ENCODE measurements around the gene OVCA2.
A peak's percentile ranks its signal among the peaks of the same experiment; 100 is the strongest.

The OVCA2 gene

GRCh38 chr17:2050300-2051060 is 8.7 kb downstream of the OVCA2 start:
- H3K4me1 ChIP-seq (ENCODE audit: insufficient read depth, low read length): 0 out of 2 replicates have a peak, but pooled peaks cover 3% of the 10 kb centered on the region
- no peaks in the 10 kb centered on the region for H3K9me3 ChIP-seq (ENCODE audit: insufficient read depth, low read depth, low read length)
- peak overlapping the region; percentile 40 for H3K4me3 ChIP-seq (ENCODE audit: low read length)
- no peak overlapping the region for H3K9ac ChIP-seq (ENCODE audit: low read depth, low read length)
- H3K27me3 ChIP-seq (ENCODE audit: insufficient read depth, low read length): peaks cover 76% of the 10 kb centered on the region
- H3K36me3 ChIP-seq (ENCODE audit: insufficient read depth, low read length): no peaks in the 10 kb centered on the region
- 2% methylated on average over 88 of the region's 88 CpGs for WGBS
- H3K27ac ChIP-seq (ENCODE audit: low read depth, low read length): no peak overlapping the region

GRCh38 chr17:2051061-2051932 is 9.5 kb downstream of the OVCA2 start:
- WGBS: 4% methylated on average over 81 of the region's 81 CpGs
- H3K27ac ChIP-seq (ENCODE audit: low read depth, low read length): no peak overlapping the region
- H3K36me3 ChIP-seq (ENCODE audit: insufficient read depth, low read length): no peaks in the 10 kb centered on the region
- no peaks in the 10 kb centered on the region for H3K9me3 ChIP-seq (ENCODE audit: insufficient read depth, low read depth, low read length)
- 0 out of 2 replicates have a peak, but pooled peaks cover 3% of the 10 kb centered on the region for H3K4me1 ChIP-seq (ENCODE audit: insufficient read depth, low read length)
- no peak overlapping the region for H3K4me3 ChIP-seq (ENCODE audit: low read length)
- H3K9ac ChIP-seq (ENCODE audit: low read depth, low read length): no peak overlapping the region
- peaks cover 84% of the 10 kb centered on the region for H3K27me3 ChIP-seq (ENCODE audit: insufficient read depth, low read length)

- Histone ChIP-seq H3K4me1 (ENCODE audit: insufficient read depth, low read length) (0 out of 2 replicates have a peak, but pooled peaks cover 3% of the 10 kb centered on the region), H3K27me3 (ENCODE audit: insufficient read depth, low read length) (peaks cover 92% of the 10 kb centered on the region), H3K27ac (ENCODE audit: low read depth, low read length) (no peak overlapping the region), H3K36me3 (ENCODE audit: insufficient read depth, low read length) (no peaks in the 10 kb centered on the region), H3K9me3 (ENCODE audit: insufficient read depth, low read depth, low read length) (no peaks in the 10 kb centered on the region), H3K9ac (ENCODE audit: low read depth, low read length) (no peak overlapping the region), H3K4me3 (ENCODE audit: low read length) (no peak overlapping the region)
- WGBS: 48% methylated on average over 14 of the region's 14 CpGs
These were observed 10.2 kb downstream of the OVCA2 start for GRCh38 chr17:2051933-2052559.

GRCh38 chr17:2053380-2054261 is 11.8 kb downstream of the OVCA2 start:
- Histone ChIP-seq H3K9me3 (ENCODE audit: insufficient read depth, low read depth, low read length) (no peaks in the 10 kb centered on the region), H3K4me3 (ENCODE audit: low read length) (peak overlapping the region; percentile 51), H3K36me3 (ENCODE audit: insufficient read depth, low read length) (no peaks in the 10 kb centered on the region), H3K27me3 (ENCODE audit: insufficient read depth, low read length) (peaks cover 93% of the 10 kb centered on the region), H3K9ac (ENCODE audit: low read depth, low read length) (no peak overlapping the region), H3K4me1 (ENCODE audit: insufficient read depth, low read length) (0 out of 2 replicates have a peak, but pooled peaks cover 3% of the 10 kb centered on the region), H3K27ac (ENCODE audit: low read depth, low read length) (no peak overlapping the region)
- WGBS: 5% methylated on average over 80 of the region's 84 CpGs

GRCh38 chr17:2054262-2054511 is 12.4 kb downstream of the OVCA2 start:
- Histone ChIP-seq H3K4me3 (ENCODE audit: low read length) (peak overlapping the region; percentile 51), H3K9ac (ENCODE audit: low read depth, low read length) (no peak overlapping the region), H3K27ac (ENCODE audit: low read depth, low read length) (no peak overlapping the region), H3K9me3 (ENCODE audit: insufficient read depth, low read depth, low read length) (no peaks in the 10 kb centered on the region), H3K36me3 (ENCODE audit: insufficient read depth, low read length) (no peaks in the 10 kb centered on the region), H3K27me3 (ENCODE audit: insufficient read depth, low read length) (peaks cover 93% of the 10 kb centered on the region), H3K4me1 (ENCODE audit: insufficient read depth, low read length) (0 out of 2 replicates have a peak, but pooled peaks cover under 1% of the 10 kb centered on the region)
- WGBS: 19% methylated on average over 16 of the region's 16 CpGs

- Histone ChIP-seq H3K4me3 (ENCODE audit: low read length) (peak within 1 kb of the TSS; percentile 51), H3K9me3 (ENCODE audit: insufficient read depth, low read depth, low read length) (no peaks in the 10 kb centered on the region), H3K9ac (ENCODE audit: low read depth, low read length) (no peak within 1 kb of the TSS), H3K4me1 (ENCODE audit: insufficient read depth, low read length) (no peaks in the 10 kb centered on the region), H3K36me3 (ENCODE audit: insufficient read depth, low read length) (no peaks in the 10 kb centered on the region), H3K27me3 (ENCODE audit: insufficient read depth, low read length) (peaks cover 93% of the 10 kb centered on the region), H3K27ac (ENCODE audit: low read depth, low read length) (no peak within 1 kb of the TSS)
- 4% methylated on average over 72 of the region's 72 CpGs for WGBS
These were observed 12.9 kb downstream of the OVCA2 start, which contains the start of gene HIC1 for GRCh38 chr17:2054512-2055291. Gene HIC1, plus strand, starts transcription at chr17:2055103. Its CDS starts 1,588 bp downstream, at chr17:2056691.

GRCh38 chr17:2055292-2056205 is 13.7 kb downstream of the OVCA2 start:
- Histone ChIP-seq H3K4me3 (ENCODE audit: low read length) (peak overlapping the region; percentile 50), H3K36me3 (ENCODE audit: insufficient read depth, low read length) (no peaks in the 10 kb centered on the region), H3K27me3 (ENCODE audit: insufficient read depth, low read length) (peaks cover 96% of the 10 kb centered on the region), H3K9me3 (ENCODE audit: insufficient read depth, low read depth, low read length) (no peaks in the 10 kb centered on the region), H3K4me1 (ENCODE audit: insufficient read depth, low read length) (no peaks in the 10 kb centered on the region), H3K27ac (ENCODE audit: low read depth, low read length) (no peak overlapping the region), H3K9ac (ENCODE audit: low read depth, low read length) (no peak overlapping the region)
- 3% methylated on average over 112 of the region's 113 CpGs for WGBS

GRCh38 chr17:2056206-2057174 is 14.7 kb downstream of the OVCA2 start:
- no peak overlapping the region for H3K27ac ChIP-seq (ENCODE audit: low read depth, low read length)

More at GRCh38 chr17:2056206-2057174, 14.7 kb downstream of the OVCA2 start:
- peak overlapping the region; percentile 29 for H3K4me3 ChIP-seq (ENCODE audit: low read length)
- H3K4me1 ChIP-seq (ENCODE audit: insufficient read depth, low read length): no peaks in the 10 kb centered on the region
- 8% methylated on average over 85 of the region's 85 CpGs for WGBS
- no peak overlapping the region for H3K9ac ChIP-seq (ENCODE audit: low read depth, low read length)
- no peaks in the 10 kb centered on the region; the same call in 1 of the 2 replicates for H3K36me3 ChIP-seq (ENCODE audit: insufficient read depth, low read length)
- no peaks in the 10 kb centered on the region for H3K9me3 ChIP-seq (ENCODE audit: insufficient read depth, low read depth, low read length)
- H3K27me3 ChIP-seq (ENCODE audit: insufficient read depth, low read length): peaks cover 94% of the 10 kb centered on the region

Measured in HUES64 (cell line).